Peyer's patch (tissue), 4 donors: ENCODE data around the gene INTS11.

ENCODE experiments used
- CTCF ChIP-seq, 6 experiments: fragments of 450-650 bp in 4 of 6; fragments of 200-600 bp in 2 of 6; sonication (generic) in 1 of 6; IDR thresholded peaks; one replicate each; pipeline ENCODE4 v1.5.1; 2017 to 2019; ENCODE audit warnings: antibody characterized with exemption in 6 of 6, mild to moderate bottlenecking in 3 of 6, moderate library complexity in 1 of 6
- POLR2A ChIP-seq, 2 donors: fragments of 450-650 bp; IDR thresholded peaks; one replicate each; pipeline ENCODE4 v1.5.1; 2017; ENCODE audit warnings: antibody characterized with exemption in 2 of 2, mild to moderate bottlenecking in 2 of 2, moderate library complexity in 2 of 2

DNA sequence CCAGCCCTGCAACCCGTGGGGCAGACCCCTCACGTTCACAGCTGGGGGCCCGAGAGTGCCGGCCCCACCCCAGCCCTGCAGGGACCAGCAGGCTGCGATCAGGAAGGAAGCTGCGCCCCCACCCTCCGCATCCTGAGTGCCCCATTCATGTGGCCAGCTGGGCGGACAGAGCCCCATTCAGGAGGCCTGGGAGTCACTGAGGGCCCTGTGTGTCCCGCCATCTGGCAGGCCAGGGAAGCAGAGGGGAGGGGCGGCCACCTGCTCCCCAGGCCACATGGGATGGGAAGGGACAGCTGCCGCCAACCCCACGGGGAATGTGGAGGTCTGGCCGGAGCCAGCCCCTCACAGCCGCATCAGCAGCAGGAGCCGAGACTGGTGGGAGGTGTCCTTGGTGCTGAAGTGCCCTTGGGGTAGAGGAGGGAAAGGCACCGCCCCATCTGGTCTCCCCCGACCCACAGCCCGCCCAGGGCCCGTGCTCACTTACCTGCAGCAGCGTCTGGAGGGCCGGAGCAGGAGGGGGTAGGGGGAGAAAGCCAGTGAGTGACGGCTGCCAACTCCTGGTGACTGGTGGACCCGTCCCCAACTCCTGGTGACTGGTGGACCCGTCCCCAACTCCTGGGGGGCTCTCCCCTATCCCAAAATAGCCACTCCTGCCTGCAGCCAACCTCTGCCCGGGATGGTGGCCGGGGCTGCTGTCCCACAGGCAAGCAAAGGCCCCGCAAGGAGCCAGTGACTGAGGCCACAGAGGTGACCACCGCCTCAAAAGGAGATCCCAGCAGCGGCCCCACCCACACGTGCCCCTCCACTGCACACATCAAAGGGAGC is 25.4 kb downstream of the INTS11 start:
- TF ChIP-seq CTCF (IDR thresholded peaks at IDR 0.05) (no peak), POLR2A (IDR thresholded peaks at IDR 0.05) (no peak)
